Endothelial cell of umbilical vein (primary cell): ENCODE measurements around the gene CEP295NL. TPM values are rescaled to one million over a fixed set of nuclear protein-coding genes. Genes with fewer than 3 reads are reported as not detected.

ENCODE experiments used
- BruUV-seq: library from RNA; stranded (reverse); fragments of 400-500 nt; replicated peaks from 2 replicates; lab custom pipeline; 2021; lab: Mats Ljungman, UMichigan
- CTCF ChIA-PET: fragments of 300-600, 350-600 bp; sonication (Branson Sonifier 250); formaldehyde crosslinking; loops from one replicate; lab custom pipeline; 2021; ENCODE audit warnings: antibody characterized with exemption, inconsistent platforms; lab: Charles Lee
- POLR2A ChIA-PET: fragments of 300-600, 350-600 bp; sonication (Branson Sonifier 250); formaldehyde crosslinking; loops from one replicate; lab custom pipeline; 2021; ENCODE audit warnings: antibody characterized with exemption, inconsistent platforms; lab: Charles Lee
- DNase-seq: peaks from one replicate; pipeline ENCODE4 v3.0.0-alpha.2; 2011; ENCODE audit warnings: low read depth, low spot score
- FAIRE-seq: peaks from 2 replicates; lab custom pipeline; 2011; peaks lifted over from hg19 to GRCh38; lab: Jason Lieb, UNC
- H2AFZ ChIP-seq: 2 replicates; pipeline ENCODE4 v1.6.0; 2012; ENCODE audit warnings: low read depth, low read length, control low read depth, inconsistent platforms
- H3K27ac ChIP-seq: 2 replicates; pipeline ENCODE4 v1.5.1; 2011; ENCODE audit warnings: low read depth, mild to moderate bottlenecking, control low read depth, low read length, moderate library complexity; ENCODE audit not compliant: insufficient read depth
- H3K27me3 ChIP-seq, 2 experiments: 2 replicates each; pipeline versions ENCODE4 v1.6.0 to v1.6.1; 2011; ENCODE audit warnings: low read length in 2 of 2, mixed read lengths in 1 of 2; ENCODE audit not compliant: control insufficient read depth in 2 of 2, insufficient read depth in 2 of 2
- H3K36me3 ChIP-seq, 2 experiments: 2 replicates in 1 of 2; 3 replicates in 1 of 2; pipeline ENCODE4 v1.5.1; 2011; ENCODE audit warnings: low read length in 2 of 2, mild to moderate bottlenecking in 1 of 2, moderate library complexity in 1 of 2; ENCODE audit not compliant: control insufficient read depth in 2 of 2, insufficient read depth in 2 of 2; ENCODE audit errors: extremely low read depth in 1 of 2
- H3K4me1 ChIP-seq: 3 replicates; pipeline ENCODE4 v1.5.1; 2011; ENCODE audit warnings: mild to moderate bottlenecking, low read length; ENCODE audit not compliant: control insufficient read depth, insufficient read depth; ENCODE audit errors: extremely low read depth
- H3K4me2 ChIP-seq: 2 replicates; pipeline ENCODE4 v1.6.1; 2011; ENCODE audit warnings: low read length, control low read depth, mixed read lengths; ENCODE audit not compliant: insufficient read depth
- H3K4me3 ChIP-seq, 3 experiments: fragments of 200-600 bp in 1 of 3; sonication (generic), shearing (Covaris generic) in 1 of 3; replicated peaks in 1 of 3; 2 replicates each; pipeline ENCODE4 v1.5.1; 2011 to 2016; ENCODE audit warnings: control low read depth in 3 of 3, low read length in 3 of 3, mild to moderate bottlenecking in 2 of 3, inconsistent platforms in 1 of 3, low read depth in 1 of 3, moderate library complexity in 1 of 3; ENCODE audit not compliant: insufficient read depth in 1 of 3
- H3K79me2 ChIP-seq: 2 replicates; pipeline ENCODE4 v1.6.0; 2012; ENCODE audit warnings: low read length, inconsistent platforms; ENCODE audit not compliant: control insufficient read depth, insufficient read depth
- H3K9ac ChIP-seq: replicated peaks from 2 replicates; pipeline ENCODE3; 2011; ENCODE audit warnings: low read length, control low read depth; ENCODE audit not compliant: insufficient read depth; ENCODE audit errors: extremely low read depth
- H3K9me1 ChIP-seq: replicated peaks from 3 replicates; pipeline ENCODE4 v1.6.0; 2011; ENCODE audit warnings: mild to moderate bottlenecking, low read length; ENCODE audit not compliant: control insufficient read depth, insufficient read depth; ENCODE audit errors: extremely low read depth
- H3K9me3 ChIP-seq: replicated peaks from 2 replicates; pipeline ENCODE4 v1.5.1; 2012; ENCODE audit warnings: low read length, inconsistent platforms; ENCODE audit not compliant: control insufficient read depth, insufficient read depth
- H4K20me1 ChIP-seq: replicated peaks from 2 replicates; pipeline ENCODE3; 2011; ENCODE audit warnings: mild to moderate bottlenecking, low read length; ENCODE audit not compliant: control insufficient read depth, insufficient read depth; ENCODE audit errors: extremely low read depth
- EZH2 ChIP-seq: IDR thresholded peaks from 2 replicates; pipeline ENCODE4 v1.6.1; 2012; ENCODE audit warnings: borderline replicate concordance, low read depth, mild to moderate bottlenecking, moderate library complexity, low read length, inconsistent platforms; ENCODE audit not compliant: severe bottlenecking
- FOS ChIP-seq: IDR thresholded peaks from 2 replicates; pipeline ENCODE4 v1.6.1; 2011; ENCODE audit warnings: mild to moderate bottlenecking, low read length, moderate library complexity, borderline replicate concordance; ENCODE audit not compliant: insufficient read depth
- GATA2 ChIP-seq: IDR thresholded peaks from 2 replicates; pipeline ENCODE4 v1.7.0; 2011; ENCODE audit warnings: low read depth, mild to moderate bottlenecking, moderate library complexity, mixed read lengths, low read length; ENCODE audit not compliant: insufficient read length, insufficient read depth
- JUN ChIP-seq: IDR thresholded peaks from 2 replicates; pipeline ENCODE4 v1.6.1; 2011; ENCODE audit warnings: borderline replicate concordance, low read depth; ENCODE audit not compliant: insufficient read length, insufficient read depth
- MAX ChIP-seq: IDR thresholded peaks from 2 replicates; pipeline ENCODE4 v1.6.1; 2011; ENCODE audit not compliant: insufficient read depth, insufficient read length
- MYC ChIP-seq: IDR thresholded peaks from one replicate; pipeline ENCODE4 v1.6.1; 2011; ENCODE audit warnings: mild to moderate bottlenecking, low read depth, low read length
- POLR2A ChIP-seq: IDR thresholded peaks from 2 replicates; pipeline ENCODE4 v1.6.1; 2012; ENCODE audit warnings: low read depth, mild to moderate bottlenecking, control low read depth, low read length
- POLR2AphosphoS5 ChIP-seq: IDR thresholded peaks from 2 replicates; pipeline ENCODE4 v1.6.1; 2012; ENCODE audit warnings: low read depth, mild to moderate bottlenecking, control low read depth, low read length, moderate library complexity; ENCODE audit not compliant: insufficient read depth
- dilution Hi-C: fragments of 300-500 bp; cut with MboI; formaldehyde crosslinking; loops from one replicate; pipeline ENCODE4 v1.15.0; 2019; ENCODE audit warnings: low sequenced_read_pairs; ENCODE audit not compliant: extremely low pct_ligation_motif_present
- intact Hi-C: fragments of 100-400 bp; cut with micrococcal nuclease; formaldehyde crosslinking; loops from one replicate; pipeline ENCODE4 v1.10.0; 2022
- polyA plus RNA-seq, 4 experiments: library from polyadenylated mRNA; depleted of rRNA in 3 of 4; stranded (reverse) in 3 of 4; unstranded in 1 of 4; fragments of >200 nt; gene quantifications; 2 replicates each; pipeline versions ENCODE4 v1.2.1 to v1.2.3, GENCODE V29; 2011 to 2012; ENCODE audit warnings: missing spikeins in 1 of 4
- total RNA-seq: library from RNA; stranded (reverse); gene quantifications from 2 replicates; pipeline ENCODE4 v1.2.3, GENCODE V29; 2021
- TF ChIP-seq, protein P1 (sequence below), 2 donors: IDR thresholded peaks; 1 replicate in 1 of 2; 2 replicates in 1 of 2; pipeline ENCODE4 v1.5.1; 2011; ENCODE audit warnings: low read length in 2 of 2, mild to moderate bottlenecking in 2 of 2, moderate library complexity in 2 of 2, control low read depth in 1 of 2, inconsistent platforms in 1 of 2, low read depth in 1 of 2; ENCODE audit not compliant: insufficient read depth in 1 of 2; ENCODE audit errors: extremely low read depth in 1 of 2

CEP295NL gene
- total and polyA plus RNA-seq, 2 donors (not counting 3 experiments of a cell fraction or from before 2014, with no cell fraction given), result 0.10 to 8.3 TPM

DNA sequence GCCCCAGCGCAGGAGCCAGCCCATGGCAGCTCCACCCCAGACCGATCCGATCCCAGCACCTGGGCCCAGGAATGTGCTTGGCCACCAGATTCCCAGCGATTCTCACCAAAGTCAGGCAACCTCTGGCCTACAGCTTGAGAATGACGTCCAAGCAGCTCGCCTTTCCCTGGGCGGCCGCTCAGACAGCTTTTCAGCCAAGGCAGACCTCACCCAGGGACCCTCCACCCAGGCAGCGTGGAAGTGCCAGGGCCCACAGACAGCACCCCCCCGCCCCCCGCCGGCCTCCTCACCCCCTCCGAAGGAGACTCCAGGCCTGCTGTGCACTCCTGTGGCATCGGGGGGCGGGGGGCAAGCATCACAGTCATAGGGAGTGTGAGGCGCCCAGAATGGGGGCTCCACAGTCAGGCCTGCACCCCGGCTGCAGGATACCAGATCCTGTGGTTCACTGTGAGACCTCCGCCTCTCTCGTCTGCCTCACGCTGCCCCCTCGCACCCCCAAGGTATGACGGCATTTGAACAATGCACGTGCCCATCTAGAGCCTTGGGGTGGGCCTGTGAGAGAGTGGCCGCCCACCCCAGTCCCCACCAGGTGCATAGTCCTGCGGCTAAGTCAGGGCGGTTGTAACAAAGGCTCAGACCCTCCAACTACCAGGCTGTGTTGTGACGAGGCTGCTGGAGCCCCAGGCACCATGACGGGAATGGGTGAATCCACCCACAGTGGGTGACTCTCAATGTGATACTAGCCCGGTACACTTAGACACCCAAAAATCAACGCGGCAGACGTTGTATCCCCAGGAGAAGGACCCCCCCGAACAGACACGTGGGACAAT is 6.0 kb downstream of the CEP295NL start:
- intact Hi-C loops, result no loop called here
- H3K79me2 ChIP-seq, result peaks cover 6% of the 10 kb centered on the region
- H2AFZ ChIP-seq, result no peak overlapping the region
- FAIRE-seq (no peak), DNase-seq (no peak)
- H3K4me2 ChIP-seq, result no peak overlapping the region
- H3K4me1 ChIP-seq, result no peaks in the 10 kb centered on the region
- no peak overlapping the region for H3K27ac ChIP-seq
- ChIA-PET CTCF (interaction anchor here (1.4 to 3.9 kb wide), 3 partner anchors 17 to 74 kb away, joined by 3 to 26 read pairs (median 10); no protein-coding TSS in a partner anchor), POLR2A (no interaction called here)
- H3K36me3 ChIP-seq, result peaks cover 6 to 23% of the 10 kb centered on the region in 2 experiments
- dilution Hi-C loops, result no loop called here
- BruUV-seq, result no TSS peak
- no peak for TF ChIP-seq MAX
- no peak for TF ChIP-seq FOS
- TF ChIP-seq POLR2AphosphoS5, result no peak
- TF ChIP-seq, protein P1, sequence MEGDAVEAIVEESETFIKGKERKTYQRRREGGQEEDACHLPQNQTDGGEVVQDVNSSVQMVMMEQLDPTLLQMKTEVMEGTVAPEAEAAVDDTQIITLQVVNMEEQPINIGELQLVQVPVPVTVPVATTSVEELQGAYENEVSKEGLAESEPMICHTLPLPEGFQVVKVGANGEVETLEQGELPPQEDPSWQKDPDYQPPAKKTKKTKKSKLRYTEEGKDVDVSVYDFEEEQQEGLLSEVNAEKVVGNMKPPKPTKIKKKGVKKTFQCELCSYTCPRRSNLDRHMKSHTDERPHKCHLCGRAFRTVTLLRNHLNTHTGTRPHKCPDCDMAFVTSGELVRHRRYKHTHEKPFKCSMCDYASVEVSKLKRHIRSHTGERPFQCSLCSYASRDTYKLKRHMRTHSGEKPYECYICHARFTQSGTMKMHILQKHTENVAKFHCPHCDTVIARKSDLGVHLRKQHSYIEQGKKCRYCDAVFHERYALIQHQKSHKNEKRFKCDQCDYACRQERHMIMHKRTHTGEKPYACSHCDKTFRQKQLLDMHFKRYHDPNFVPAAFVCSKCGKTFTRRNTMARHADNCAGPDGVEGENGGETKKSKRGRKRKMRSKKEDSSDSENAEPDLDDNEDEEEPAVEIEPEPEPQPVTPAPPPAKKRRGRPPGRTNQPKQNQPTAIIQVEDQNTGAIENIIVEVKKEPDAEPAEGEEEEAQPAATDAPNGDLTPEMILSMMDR (IDR thresholded peaks at IDR 0.05; ENCODE audit: extremely low read depth in 1 of 2, insufficient read depth in 1 of 2, low read depth in 1 of 2, low read length in 2 of 2), result no peak
- TF ChIP-seq GATA2, result no peak
- TF ChIP-seq MYC, result no peak
- no peak for TF ChIP-seq JUN
- TF ChIP-seq EZH2, result no peak
- TF ChIP-seq POLR2A, result no peak
- no peak overlapping the region for H3K4me3 ChIP-seq
- no peaks in the 10 kb centered on the region for H3K9me3 ChIP-seq
- H3K9me1 ChIP-seq, result no peaks in the 10 kb centered on the region
- no peak overlapping the region for H3K9ac ChIP-seq
- no peaks in the 10 kb centered on the region for H3K27me3 ChIP-seq
- H4K20me1 ChIP-seq, result no peaks in the 10 kb centered on the region
